K562 (cell line): ENCODE data around the gene SCIN. TPM values are rescaled to one million over a fixed set of nuclear protein-coding genes. Genes with fewer than 3 reads are reported as not detected.

ENCODE experiments used
- ATAC-seq: fragments of 200-7000 bp; cut with Tn5 transposase; 3 replicates; pipeline ENCODE4 v1.9.1; 2020; ENCODE audit warnings: moderate library complexity
- BruUV-seq: library from RNA; stranded (reverse); fragments of 400-500 nt; replicated peaks from 2 replicates; lab custom pipeline; 2021; lab: Mats Ljungman, UMichigan
- CTCF ChIA-PET: fragments of 300-600 bp; formaldehyde crosslinking; extraction: SDS; loops from one replicate; lab custom pipeline; 2021; ENCODE audit warnings: low intra/inter-chr PET ratio; lab: Yijun Ruan, JAX
- POLR2A ChIA-PET: fragments of 300-600, 350-650 bp; sonication (Branson Sonifier 250); formaldehyde crosslinking; extraction: SDS; loops from one replicate; lab custom pipeline; 2021; ENCODE audit warnings: antibody characterized with exemption, inconsistent platforms; lab: Yijun Ruan, JAX
- DNase-seq, 4 experiments: peaks; one replicate each; pipeline versions ENCODE4 v3.0.0 to v3.0.0-alpha.2; 2011 to 2018; ENCODE audit warnings: low spot score in 3 of 4, mixed read lengths in 3 of 4; ENCODE audit errors: extremely low read depth in 1 of 4
- FAIRE-seq: peaks from 2 replicates; lab custom pipeline; 2011; peaks lifted over from hg19 to GRCh38; lab: Jason Lieb, UNC
- H2AFZ ChIP-seq: 2 replicates; pipeline ENCODE4 v1.6.0; 2011; ENCODE audit warnings: low read depth, low read length, control low read depth, inconsistent platforms
- H3K27ac ChIP-seq: fragments of 200-600 bp; 3 replicates; pipeline ENCODE4 v1.8.0; 2011; ENCODE audit warnings: low read depth, mild to moderate bottlenecking, control low read depth, inconsistent platforms, low read length, moderate library complexity, mixed read lengths; ENCODE audit errors: extremely low read depth
- H3K27me3 ChIP-seq, 2 experiments: fragments of 300-600 bp in 1 of 2; 2 replicates in 1 of 2; 3 replicates in 1 of 2; pipeline versions ENCODE4 v1.6.0 to v1.8.0; 2011; ENCODE audit warnings: inconsistent platforms in 2 of 2, low read length in 2 of 2, mild to moderate bottlenecking in 1 of 2, mixed read lengths in 1 of 2, moderate library complexity in 1 of 2; ENCODE audit not compliant: control insufficient read depth in 2 of 2, insufficient read depth in 2 of 2
- H3K36me3 ChIP-seq: fragments of 300-600 bp; 3 replicates; pipeline ENCODE4 v1.8.0; 2011; ENCODE audit warnings: mild to moderate bottlenecking, low read length, inconsistent platforms; ENCODE audit not compliant: control insufficient read depth, insufficient read depth
- H3K4me1 ChIP-seq, 2 experiments: fragments of 200-600 bp in 1 of 2; replicated peaks in 1 of 2; 2 replicates in 1 of 2; 3 replicates in 1 of 2; pipeline versions ENCODE4 v1.5.1 to v1.8.0; 2011; ENCODE audit warnings: inconsistent platforms in 2 of 2, low read length in 2 of 2, mild to moderate bottlenecking in 1 of 2, mixed read lengths in 1 of 2, moderate library complexity in 1 of 2; ENCODE audit not compliant: control insufficient read depth in 2 of 2, insufficient read depth in 2 of 2
- H3K4me2 ChIP-seq: 2 replicates; pipeline ENCODE4 v1.6.1; 2011; ENCODE audit warnings: low read length, control low read depth, inconsistent platforms, mixed read lengths; ENCODE audit not compliant: insufficient read depth
- H3K4me3 ChIP-seq: fragments of 200-600 bp; sonication (generic), shearing (Covaris generic); 2 replicates; pipeline ENCODE4 v1.5.1; 2016; ENCODE audit warnings: control low read depth, inconsistent platforms
- H3K79me2 ChIP-seq: fragments of 200-600 bp; 3 replicates; pipeline ENCODE4 v1.8.0; 2011; ENCODE audit warnings: low read length, inconsistent platforms; ENCODE audit not compliant: control insufficient read depth, insufficient read depth
- H3K9ac ChIP-seq, 2 experiments: 2 replicates each; pipeline versions ENCODE4 v1.6.0 to v1.6.1; 2011; ENCODE audit warnings: low read depth in 2 of 2, low read length in 2 of 2, control low read depth in 1 of 2, inconsistent platforms in 1 of 2, mild to moderate bottlenecking in 1 of 2, mixed read lengths in 1 of 2; ENCODE audit not compliant: insufficient read depth in 1 of 2
- H3K9me1 ChIP-seq: one replicate; pipeline ENCODE4 v1.6.0; 2011; ENCODE audit warnings: inconsistent platforms, mild to moderate bottlenecking, low read length, moderate library complexity; ENCODE audit not compliant: control insufficient read depth, insufficient read depth
- H3K9me3 ChIP-seq: replicated peaks from 2 replicates; pipeline ENCODE4 v1.5.1; 2011; ENCODE audit warnings: low read depth, low read length, inconsistent platforms; ENCODE audit not compliant: control insufficient read depth, insufficient read depth
- H4K20me1 ChIP-seq: replicated peaks from 2 replicates; pipeline ENCODE4 v1.6.1; 2011; ENCODE audit warnings: low read length, inconsistent platforms, mixed read lengths; ENCODE audit not compliant: control insufficient read depth, insufficient read depth
- CREB1 ChIP-seq, 2 experiments: sonication (generic) in 1 of 2; formaldehyde crosslinking in 1 of 2; IDR thresholded peaks; 2 replicates each; pipeline versions ENCODE4 v1.6.1 to v1.8.0; 2012 to 2022; ENCODE audit warnings: inconsistent platforms in 1 of 2, mild to moderate bottlenecking in 1 of 2, missing genetic modification reagents in 1 of 2, moderate library complexity in 1 of 2
- GTF2A2 ChIP-seq: IDR thresholded peaks from 2 replicates; pipeline ENCODE4 v1.6.1; 2016; ENCODE audit warnings: mild to moderate bottlenecking, missing genetic modification characterization, missing compliant biosample characterization
- JUN ChIP-seq, 2 experiments: sonication (generic) in 1 of 2; formaldehyde crosslinking in 1 of 2; IDR thresholded peaks; 2 replicates each; pipeline versions ENCODE4 v1.6.1 to v1.8.0; 2012 to 2022; ENCODE audit warnings: borderline replicate concordance in 2 of 2, mild to moderate bottlenecking in 2 of 2, improper control_type of control experiment in 1 of 2, low read depth in 1 of 2, low read length in 1 of 2, missing genetic modification reagents in 1 of 2
- L3MBTL2 ChIP-seq: fragments of 450-650 bp; IDR thresholded peaks from 2 replicates; pipeline ENCODE4 v1.6.1; 2016; ENCODE audit warnings: mild to moderate bottlenecking, moderate library complexity
- PHB ChIP-seq: fragments of 250-450 bp; sonication (Bioruptor Pico); IDR thresholded peaks from 2 replicates; pipeline ENCODE4 v1.5.0; 2021
- WGBS: fragments of 100-300 bp; shearing (Covaris generic); methylation state at CpG from one replicate; pipeline ENCODE4 v1.1.6; 2016; ENCODE audit warnings: low coverage, mixed read lengths; ENCODE audit not compliant: insufficient coverage; ENCODE audit errors: missing lambda C conversion rate; 5-methylcytosine and 5-hydroxymethylcytosine counted together
- in situ Hi-C: fragments of 300-500 bp; cut with MboI; formaldehyde crosslinking; loops from 4 replicates; pipeline ENCODE4 v1.15.0; 2018; ENCODE audit warnings: inconsistent platforms, mixed read lengths
- intact Hi-C: fragments of 100-400 bp; cut with micrococcal nuclease; formaldehyde crosslinking; loops from 2 replicates; pipeline ENCODE4 v1.14.2; 2022
- polyA plus RNA-seq, 8 experiments: library from polyadenylated mRNA; depleted of rRNA in 4 of 8; stranded (reverse) in 5 of 8; unstranded in 3 of 8; fragments of >200 nt; fragmentation: Nextera tagmentation in 2 of 8; fragmentation: Illumina TruSeq in 1 of 8; extraction: Ambion mirVana in 2 of 8; extraction: Trizol in 1 of 8; gene quantifications; 2 replicates each; pipeline versions ENCODE4 v1.2.1 to v1.2.3, GENCODE V29; 2011 to 2014; ENCODE audit warnings: inconsistent platforms in 1 of 8, missing spikeins in 1 of 8
- total RNA-seq, 7 experiments: library from RNA; depleted of rRNA in 6 of 7; stranded (reverse); fragments of >200 nt in 6 of 7; fragmentation: Illumina TruSeq in 2 of 7; extraction: Trizol in 2 of 7; gene quantifications; 2 replicates each; pipeline versions ENCODE4 v1.2.1 to v1.2.3, GENCODE V29; 2011 to 2021; ENCODE audit warnings: low replicate concordance in 1 of 7
- TF ChIP-seq, protein P1 (sequence below): fragments of 250-450 bp; sonication (Bioruptor Pico); IDR thresholded peaks from 2 replicates; pipeline ENCODE4 v1.4.0; 2020; ENCODE audit warnings: mild to moderate bottlenecking
- TF ChIP-seq, protein P2 (sequence below): fragments of 200-800 bp; sonication (Bioruptor generic); IDR thresholded peaks from 2 replicates; pipeline ENCODE4 v1.6.1; 2016; ENCODE audit warnings: missing genetic modification characterization, missing compliant biosample characterization

Gene SCIN
- total and polyA plus RNA-seq, 9 of the 15 experiments (the other 6 are each of a cell fraction or from before 2014, with no cell fraction given) = 0.67 to 18.2 (median 10.6) TPM

DNA sequence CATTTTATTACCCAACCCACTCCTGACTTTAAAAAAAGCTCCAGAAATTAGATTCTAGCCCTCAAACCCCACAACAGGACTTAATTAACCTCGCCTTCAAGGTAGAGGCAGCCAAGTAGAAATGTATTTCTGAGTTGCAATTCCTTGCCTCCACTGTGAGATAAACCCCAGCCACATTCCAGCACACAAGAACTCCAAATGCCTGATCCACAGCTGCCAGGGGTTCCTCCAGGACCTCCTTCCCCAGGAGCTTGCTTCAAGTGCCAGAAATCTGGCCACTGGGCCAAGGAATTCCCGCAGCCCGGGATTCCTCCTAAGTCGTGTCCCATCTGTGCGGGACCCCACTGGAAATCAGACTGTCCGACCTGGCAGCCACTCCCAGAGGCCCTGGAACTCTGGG lies 91.1 kb downstream of the SCIN start:
- WGBS = 42% methylated on average over 6 of the region's 6 CpGs
- intact Hi-C loops = no loop called here
- Histone ChIP-seq H3K4me1 (no peaks in the 10 kb centered on the region), H3K27me3 (no peaks in the 10 kb centered on the region), H3K9me3 (no peaks in the 10 kb centered on the region), H2AFZ (no peak overlapping the region), H3K4me2 (no peak overlapping the region), H3K4me3 (no peak overlapping the region), H3K9ac (no peak overlapping the region), H3K79me2 (no peaks in the 10 kb centered on the region), H3K36me3 (no peaks in the 10 kb centered on the region), H3K27ac (no peak overlapping the region), H3K9me1 (no peaks in the 10 kb centered on the region), H4K20me1 (no peaks in the 10 kb centered on the region)
- DNase-seq = no peak
- ChIA-PET CTCF (no interaction called here), POLR2A (no interaction called here)
- no peak for ATAC-seq
- FAIRE-seq = no peak
- TF ChIP-seq GTF2A2 (tag) (no peak), JUN (IDR thresholded peaks at IDR 0.05; ENCODE audit: borderline replicate concordance, low read depth, low read length) (no peak), JUN (CRISPR knock-in tag; IDR thresholded peaks at IDR 0.05; ENCODE audit: borderline replicate concordance) (no peak), CREB1 (IDR thresholded peaks at IDR 0.05) (no peak), CREB1 (CRISPR knock-in tag; IDR thresholded peaks at IDR 0.05) (no peak), L3MBTL2 (no peak), PHB (CRISPR knock-in tag) (no peak)
- TF ChIP-seq, protein P1, sequence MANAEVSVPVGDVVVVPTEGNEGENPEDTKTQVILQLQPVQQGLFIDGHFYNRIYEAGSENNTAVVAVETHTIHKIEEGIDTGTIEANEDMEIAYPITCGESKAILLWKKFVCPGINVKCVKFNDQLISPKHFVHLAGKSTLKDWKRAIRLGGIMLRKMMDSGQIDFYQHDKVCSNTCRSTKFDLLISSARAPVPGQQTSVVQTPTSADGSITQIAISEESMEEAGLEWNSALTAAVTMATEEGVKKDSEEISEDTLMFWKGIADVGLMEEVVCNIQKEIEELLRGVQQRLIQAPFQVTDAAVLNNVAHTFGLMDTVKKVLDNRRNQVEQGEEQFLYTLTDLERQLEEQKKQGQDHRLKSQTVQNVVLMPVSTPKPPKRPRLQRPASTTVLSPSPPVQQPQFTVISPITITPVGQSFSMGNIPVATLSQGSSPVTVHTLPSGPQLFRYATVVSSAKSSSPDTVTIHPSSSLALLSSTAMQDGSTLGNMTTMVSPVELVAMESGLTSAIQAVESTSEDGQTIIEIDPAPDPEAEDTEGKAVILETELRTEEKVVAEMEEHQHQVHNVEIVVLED = no peak
- TF ChIP-seq, protein P2, sequence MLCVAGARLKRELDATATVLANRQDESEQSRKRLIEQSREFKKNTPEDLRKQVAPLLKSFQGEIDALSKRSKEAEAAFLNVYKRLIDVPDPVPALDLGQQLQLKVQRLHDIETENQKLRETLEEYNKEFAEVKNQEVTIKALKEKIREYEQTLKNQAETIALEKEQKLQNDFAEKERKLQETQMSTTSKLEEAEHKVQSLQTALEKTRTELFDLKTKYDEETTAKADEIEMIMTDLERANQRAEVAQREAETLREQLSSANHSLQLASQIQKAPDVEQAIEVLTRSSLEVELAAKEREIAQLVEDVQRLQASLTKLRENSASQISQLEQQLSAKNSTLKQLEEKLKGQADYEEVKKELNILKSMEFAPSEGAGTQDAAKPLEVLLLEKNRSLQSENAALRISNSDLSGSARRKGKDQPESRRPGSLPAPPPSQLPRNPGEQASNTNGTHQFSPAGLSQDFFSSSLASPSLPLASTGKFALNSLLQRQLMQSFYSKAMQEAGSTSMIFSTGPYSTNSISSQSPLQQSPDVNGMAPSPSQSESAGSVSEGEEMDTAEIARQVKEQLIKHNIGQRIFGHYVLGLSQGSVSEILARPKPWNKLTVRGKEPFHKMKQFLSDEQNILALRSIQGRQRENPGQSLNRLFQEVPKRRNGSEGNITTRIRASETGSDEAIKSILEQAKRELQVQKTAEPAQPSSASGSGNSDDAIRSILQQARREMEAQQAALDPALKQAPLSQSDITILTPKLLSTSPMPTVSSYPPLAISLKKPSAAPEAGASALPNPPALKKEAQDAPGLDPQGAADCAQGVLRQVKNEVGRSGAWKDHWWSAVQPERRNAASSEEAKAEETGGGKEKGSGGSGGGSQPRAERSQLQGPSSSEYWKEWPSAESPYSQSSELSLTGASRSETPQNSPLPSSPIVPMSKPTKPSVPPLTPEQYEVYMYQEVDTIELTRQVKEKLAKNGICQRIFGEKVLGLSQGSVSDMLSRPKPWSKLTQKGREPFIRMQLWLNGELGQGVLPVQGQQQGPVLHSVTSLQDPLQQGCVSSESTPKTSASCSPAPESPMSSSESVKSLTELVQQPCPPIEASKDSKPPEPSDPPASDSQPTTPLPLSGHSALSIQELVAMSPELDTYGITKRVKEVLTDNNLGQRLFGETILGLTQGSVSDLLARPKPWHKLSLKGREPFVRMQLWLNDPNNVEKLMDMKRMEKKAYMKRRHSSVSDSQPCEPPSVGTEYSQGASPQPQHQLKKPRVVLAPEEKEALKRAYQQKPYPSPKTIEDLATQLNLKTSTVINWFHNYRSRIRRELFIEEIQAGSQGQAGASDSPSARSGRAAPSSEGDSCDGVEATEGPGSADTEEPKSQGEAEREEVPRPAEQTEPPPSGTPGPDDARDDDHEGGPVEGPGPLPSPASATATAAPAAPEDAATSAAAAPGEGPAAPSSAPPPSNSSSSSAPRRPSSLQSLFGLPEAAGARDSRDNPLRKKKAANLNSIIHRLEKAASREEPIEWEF (CRISPR knock-in tag) = no peak
- in situ Hi-C loops = no loop called here
- BruUV-seq = no TSS peak
